Stimulated activated CD4-positive, alpha-beta T cell treated with anti-CD3 and anti-CD28 coated beads, TNF-alpha, amount 100 ng/mL, for 4 hours (primary cell): ENCODE results near the gene SPIN4.
"Not testable (repeated sequence)": the region's sequence is repeated elsewhere in the genome, so short reads cannot be mapped to it uniquely, and the experiment has no call there.

Source experiments
- DNase-seq, 3 experiments: peaks; one replicate each; pipeline ENCODE4 v3.0.0-alpha.2; 2020; ENCODE audit warnings: low read depth in 3 of 3

Gene SPIN4

DNA sequence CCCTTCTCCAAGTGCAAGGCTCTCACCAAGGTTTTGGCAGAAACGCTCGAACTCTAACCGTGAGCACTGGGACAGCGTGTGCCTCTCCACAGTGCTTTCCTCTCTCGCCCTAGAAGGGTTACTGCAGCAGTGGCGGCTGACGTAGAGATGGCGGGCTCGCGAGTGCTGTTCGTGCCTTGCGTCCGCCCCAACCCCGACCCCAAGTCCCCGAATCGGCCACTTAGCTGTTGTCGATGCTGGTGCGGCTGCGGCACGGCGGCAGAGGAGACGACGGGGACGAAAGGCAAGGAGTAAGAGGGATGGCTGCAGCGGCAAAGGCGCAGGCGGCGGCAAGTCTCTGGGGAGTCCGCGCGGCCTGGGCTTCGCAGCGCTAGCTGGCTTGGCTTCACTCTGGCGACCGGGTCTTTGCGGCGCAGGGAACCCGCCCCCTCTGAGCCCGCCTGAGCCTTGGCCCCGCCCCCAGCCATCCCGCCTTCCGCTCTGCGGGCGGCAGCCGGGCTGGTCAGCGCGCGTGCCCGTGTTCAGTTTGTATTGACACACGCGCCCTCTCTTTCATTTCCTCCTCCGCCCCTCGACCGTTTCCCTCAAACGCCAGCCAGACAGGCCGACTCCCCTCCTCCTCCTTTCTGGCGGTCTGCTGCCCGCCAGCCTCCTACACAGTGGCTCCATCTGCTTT lies at the start of gene SPIN4:
Gene SPIN4 (minus strand): TSS at position 392 of the 676 bp plus-strand sequence. CDS start 513 bp downstream, outside the sequence.
- DNase-seq = peak; percentile 18 to 28 (median 25)

DNA sequence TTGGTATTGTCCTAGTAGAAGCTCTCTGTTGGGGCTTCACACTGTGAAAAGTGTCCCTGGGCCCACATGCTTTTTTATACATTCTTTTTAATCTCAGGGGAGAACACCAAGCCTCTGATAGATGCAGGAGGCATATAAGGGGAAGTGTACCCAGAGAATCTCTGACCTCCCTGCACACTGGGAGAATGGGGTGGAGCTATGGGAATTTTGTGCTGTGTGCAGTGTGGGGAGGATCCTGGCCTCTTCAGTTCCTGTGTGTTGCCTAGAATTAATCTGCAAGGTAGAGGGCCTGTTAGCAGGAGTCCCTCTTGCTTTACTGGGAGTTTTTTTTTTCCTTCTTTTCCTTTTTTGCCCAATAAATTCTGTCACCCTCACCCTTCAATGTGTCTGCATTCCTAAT lies 49.2 kb upstream of the SPIN4 start:
- no peak for DNase-seq

DNA sequence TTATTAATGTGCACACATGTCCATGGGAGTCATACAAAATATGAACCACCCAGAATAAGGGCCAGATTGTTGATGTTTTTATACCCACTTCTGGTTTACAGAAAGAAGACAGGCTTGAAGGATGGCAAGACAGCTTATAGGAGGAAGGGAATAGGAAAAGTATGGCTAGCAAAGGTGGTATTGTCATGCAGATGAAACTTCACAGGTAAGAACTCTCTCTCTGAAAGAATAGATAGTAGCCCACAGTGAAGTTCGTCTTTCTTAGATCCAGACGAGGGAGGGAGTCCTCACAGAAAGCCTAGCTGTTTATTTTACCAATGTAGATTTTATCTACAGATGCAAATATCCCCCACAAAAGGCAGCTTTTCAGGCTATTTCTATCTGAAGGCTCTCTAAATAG lies 43.7 kb upstream of the SPIN4 start:
- DNase-seq = no peak

DNA sequence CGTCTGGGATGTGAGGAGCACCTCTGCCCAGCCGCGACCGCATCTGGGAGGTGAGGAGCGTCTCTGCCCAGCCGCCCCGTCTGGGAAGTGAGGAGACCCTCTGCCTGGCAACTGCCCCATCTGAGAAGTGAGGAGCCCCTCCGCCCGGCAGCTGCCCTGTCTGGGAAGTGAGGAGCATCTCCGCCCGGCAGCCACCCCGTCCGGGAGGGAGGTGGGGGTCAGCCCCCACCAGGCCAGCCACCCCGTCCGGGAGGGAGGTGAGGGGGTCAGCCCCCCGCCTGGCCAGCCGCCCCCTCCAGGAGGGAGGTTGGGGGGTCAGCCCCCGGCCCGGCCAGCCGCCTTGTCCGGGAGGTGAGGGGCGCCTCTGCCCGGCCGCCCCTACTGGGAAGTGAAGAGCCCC lies 42.0 kb upstream of the SPIN4 start:
- DNase-seq = not testable (repeated sequence)

DNA sequence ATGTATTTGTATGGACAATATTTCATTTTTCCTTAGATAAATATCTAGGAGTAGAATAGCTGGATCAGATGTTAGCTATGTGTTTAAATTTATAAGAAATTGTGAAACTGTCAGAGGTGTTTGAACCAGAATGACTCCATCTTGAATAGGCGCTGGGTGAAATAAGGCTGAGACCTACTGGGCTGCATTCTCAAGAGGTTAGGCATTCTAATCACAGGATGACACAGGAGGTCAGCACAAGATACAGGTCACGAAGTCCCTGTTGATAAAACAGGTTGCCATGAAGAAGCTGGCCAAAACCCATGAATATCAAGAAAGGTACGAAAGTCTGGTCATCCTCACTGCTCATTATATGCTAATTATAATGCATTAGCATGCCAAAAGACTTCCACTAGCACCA lies 36.3 kb upstream of the SPIN4 start:
- DNase-seq = no peak

DNA sequence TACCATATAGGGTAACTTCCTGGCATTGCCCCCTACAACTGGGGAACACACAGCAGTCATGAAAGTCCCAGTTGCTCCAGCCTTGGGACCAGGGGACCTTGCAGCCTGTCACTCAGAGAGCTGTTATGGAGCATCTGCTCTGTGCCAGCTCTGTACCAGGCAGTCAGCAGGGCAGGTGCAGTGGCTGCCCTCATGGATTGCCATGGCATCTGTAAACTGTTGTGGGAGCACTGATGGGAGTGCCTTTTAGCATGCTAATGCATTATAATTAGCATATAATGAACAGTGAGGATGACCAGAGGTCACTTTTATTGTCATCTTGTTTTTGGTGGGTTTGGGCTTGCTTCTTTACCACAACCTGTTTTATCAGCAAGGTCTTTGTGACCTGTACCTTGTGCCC lies 33.1 kb upstream of the SPIN4 start:
- DNase-seq = not testable (repeated sequence)

DNA sequence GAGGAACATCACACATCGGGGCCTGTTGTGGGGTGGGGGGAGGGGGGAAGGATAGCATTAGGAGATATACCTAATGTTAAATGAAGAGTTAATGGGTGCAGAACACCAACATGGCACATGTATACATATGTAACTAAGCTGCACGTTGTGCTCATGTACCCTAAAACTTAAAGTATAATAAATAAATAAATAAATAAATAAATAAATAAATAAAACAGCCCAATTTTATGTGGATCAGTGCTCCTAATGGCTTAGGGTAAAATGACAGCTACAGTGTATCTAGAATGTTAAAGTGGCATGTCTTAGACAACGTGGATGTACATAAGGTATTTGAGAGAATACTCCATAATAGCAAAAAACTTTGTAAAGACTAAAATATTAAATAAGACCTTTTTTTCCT lies 21.9 kb upstream of the SPIN4 start:
- not testable (repeated sequence) for DNase-seq

DNA sequence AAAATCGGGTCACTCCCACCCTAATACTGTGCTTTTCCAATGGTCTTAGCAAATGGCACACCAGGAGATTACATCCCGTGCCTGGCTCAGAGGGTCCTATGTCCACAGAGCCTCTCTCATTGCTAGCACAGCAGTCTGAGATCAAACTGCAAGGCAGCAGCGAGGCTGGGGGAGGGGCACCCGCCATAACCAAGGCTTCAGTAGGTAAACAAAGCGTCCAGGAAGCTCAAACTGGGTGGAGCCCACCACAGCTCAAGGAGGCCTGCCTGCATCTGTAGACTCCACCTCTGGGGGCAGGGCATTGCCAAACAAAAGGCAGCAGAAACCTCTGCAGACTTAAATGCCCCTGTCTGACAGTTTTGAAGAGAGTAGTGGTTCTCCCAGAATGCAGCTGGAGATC lies 16.6 kb upstream of the SPIN4 start:
- DNase-seq = not testable (repeated sequence)

DNA sequence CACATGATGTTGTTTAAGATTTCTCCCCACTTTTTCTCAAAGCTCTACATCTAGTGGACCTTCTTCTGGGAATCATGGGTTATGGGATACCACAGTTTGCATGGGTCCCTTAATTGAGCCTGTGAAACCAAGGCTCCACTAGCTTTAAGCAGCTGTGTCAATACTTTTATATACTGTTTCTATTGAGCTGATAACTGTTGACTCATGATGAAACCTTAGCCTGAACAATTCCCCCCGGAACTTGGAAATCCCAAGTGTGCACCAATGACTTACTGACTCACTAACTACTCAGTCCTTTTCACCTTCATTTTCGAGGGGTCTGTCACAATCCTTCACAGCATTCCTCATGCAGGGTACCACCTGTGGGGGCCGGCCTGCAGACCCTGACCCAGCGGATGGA lies 12.7 kb upstream of the SPIN4 start:
- no peak for DNase-seq

DNA sequence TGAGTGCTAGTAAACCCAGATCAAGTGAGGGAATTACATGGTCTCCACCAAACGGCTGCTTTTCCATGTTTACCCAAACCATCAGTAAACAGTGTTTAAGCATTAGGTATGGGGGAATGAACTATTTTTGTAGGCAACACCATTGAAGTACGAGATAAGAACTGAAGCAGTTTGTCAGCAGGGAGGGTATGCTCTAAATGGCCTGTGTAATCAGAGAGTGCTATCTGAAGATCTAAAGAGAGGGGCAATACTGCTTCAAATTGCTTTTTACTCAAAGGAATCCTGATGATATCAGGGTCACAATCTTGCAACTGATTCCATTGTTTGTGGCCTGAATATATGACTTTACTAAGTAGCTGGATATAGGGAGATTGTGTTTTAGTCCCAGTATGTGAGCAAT lies 10.4 kb upstream of the SPIN4 start:
- no peak for DNase-seq

DNA sequence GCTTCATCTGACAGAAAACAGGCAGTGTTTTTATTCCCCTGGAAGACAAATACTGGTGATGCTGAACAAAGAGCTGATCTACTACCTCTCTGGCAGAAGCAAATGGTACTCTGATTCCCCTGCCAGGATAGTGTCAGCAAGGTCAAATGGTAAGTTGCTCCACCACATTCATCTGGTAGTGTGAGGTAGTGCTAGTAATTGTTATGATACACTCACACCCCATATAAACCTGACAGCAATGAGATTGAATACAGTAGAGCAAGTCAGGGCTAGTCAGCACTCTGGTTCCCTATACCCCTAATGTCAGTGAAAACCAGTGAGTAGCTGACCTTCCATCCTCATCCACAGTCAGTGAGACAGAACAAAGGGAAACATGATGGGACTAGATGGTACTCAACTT lies 3.4 kb upstream of the SPIN4 start:
- DNase-seq = no peak

DNA sequence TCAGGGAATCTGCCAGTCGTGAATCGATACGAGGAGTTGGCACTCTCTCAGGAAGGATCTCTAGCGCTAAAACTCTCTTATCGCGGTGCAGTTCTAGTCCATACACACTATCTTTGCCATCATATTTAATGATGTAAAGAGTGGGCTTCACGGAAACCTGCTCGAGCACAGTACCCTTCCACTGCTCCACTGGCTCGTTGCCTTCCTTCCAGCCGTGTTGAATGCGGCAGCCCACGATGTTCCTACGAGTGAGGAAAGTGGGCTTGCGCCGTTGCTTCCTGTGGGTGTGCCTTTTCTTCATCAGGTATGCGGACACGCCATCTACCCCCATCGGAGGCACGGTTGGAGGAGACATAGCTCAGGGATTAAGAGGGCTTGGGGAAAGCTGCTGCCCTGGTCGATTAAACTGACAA lies 661 bp downstream of the SPIN4 start:
- DNase-seq = no peak

DNA sequence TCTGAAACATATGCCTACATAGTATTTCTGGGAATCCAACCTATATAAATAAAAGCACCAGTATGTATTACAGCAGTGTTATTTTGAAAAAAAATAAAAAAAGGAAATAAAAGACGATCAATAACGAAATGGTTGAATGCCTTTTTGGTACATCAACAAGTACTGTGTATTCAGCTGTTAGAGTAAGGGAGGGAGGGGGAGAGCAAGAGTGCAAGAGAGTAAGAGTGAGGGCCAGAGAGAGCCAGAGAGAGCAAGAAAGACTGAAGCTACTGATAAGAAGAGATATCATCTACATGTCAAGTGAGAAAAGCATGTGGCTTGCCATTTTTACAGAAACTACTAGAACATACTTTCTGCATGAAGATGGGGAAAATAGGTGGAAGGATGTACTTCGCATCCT lies 1.8 kb downstream of the SPIN4 start:
- no peak for DNase-seq

DNA sequence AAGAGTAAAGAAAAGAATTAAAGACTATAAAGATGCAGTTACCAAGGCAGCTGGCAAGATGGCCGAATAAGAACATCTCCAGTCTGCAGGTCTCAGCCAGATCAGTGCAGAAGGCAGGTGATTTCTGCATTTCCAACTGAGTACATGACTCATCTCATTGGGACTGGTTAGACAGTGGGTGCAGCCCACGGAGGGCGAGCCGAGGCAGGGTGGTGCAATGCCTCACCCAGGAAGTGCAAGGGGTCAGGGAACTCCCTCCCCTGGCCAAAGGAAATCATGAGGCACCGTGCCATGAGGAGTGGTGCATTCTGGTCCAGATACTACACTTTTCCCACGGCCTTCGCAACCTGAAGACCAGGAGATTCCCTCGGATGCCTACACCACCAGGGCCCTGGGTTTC lies 20.5 kb downstream of the SPIN4 start:
- DNase-seq = no peak

DNA sequence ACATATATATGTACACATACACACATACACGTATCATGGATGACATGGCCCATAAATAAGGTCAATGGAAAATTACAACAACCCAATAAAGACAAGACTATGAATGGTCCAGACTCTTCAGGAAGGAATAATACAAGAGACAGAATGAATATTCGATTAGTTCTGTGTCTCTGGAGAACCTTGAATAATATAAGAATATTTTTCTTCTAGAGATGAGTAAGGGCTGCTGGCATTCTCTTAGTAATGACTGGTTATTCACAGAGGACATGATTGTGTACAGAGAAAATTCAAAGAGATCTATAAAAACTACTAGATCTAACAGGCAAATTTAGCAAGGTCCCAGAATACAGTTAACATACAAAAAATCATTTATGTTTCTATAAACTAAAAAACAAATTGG lies 23.3 kb downstream of the SPIN4 start:
- DNase-seq = no peak

DNA sequence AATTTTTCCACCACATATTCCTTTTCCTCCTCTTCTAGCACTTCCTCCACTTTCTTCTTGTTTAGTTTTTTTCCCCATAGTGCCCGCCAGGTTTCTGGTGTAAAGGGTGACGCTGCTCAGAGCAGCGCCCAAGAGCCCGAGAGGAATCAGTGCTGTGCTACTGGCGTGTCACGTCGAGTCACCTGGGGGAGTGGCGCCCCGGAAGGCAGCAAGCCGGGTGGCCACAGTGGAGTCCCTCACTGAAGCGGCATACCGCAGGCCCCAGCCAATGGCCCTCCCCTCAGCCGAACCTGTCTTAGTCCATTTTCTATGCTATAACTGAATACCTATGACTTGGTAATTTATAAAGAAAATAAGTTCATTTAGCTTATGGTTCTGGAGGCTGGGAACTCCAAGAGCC lies 51.5 kb downstream of the SPIN4 start:
- DNase-seq = no peak
